ENCODE data around the gene NEK10.
A peak's percentile ranks its signal among the peaks of the same experiment; 100 is the strongest.

Gene NEK10

GRCh38 chr3:27221264-27221932 is 147.8 kb downstream of the NEK10 start:
- TF ChIP-seq CTCF (IDR thresholded peaks at IDR 0.05; ENCODE audit: low read depth, low read length), result no peak
- in situ Hi-C loops (cut with HindIII; ENCODE audit: low sequenced_read_pairs), result no loop called here
- DNase-seq (ENCODE audit: low read depth, low spot score), result no peak

GRCh38 chr3:27220166-27220565 is 149.0 kb downstream of the NEK10 start:
- TF ChIP-seq CTCF (IDR thresholded peaks at IDR 0.05; ENCODE audit: low read depth, low read length), result no peak
- in situ Hi-C loops (cut with HindIII; ENCODE audit: low sequenced_read_pairs), result no loop called here
- H3K4me3 ChIP-seq (ENCODE audit: low read depth, low read length), result no peak overlapping the region
- DNase-seq (ENCODE audit: low read depth, low spot score), result no peak

More at GRCh38 chr3:27221264-27221932, 147.8 kb downstream of the NEK10 start:
- H3K4me3 ChIP-seq (ENCODE audit: low read depth, low read length), result no peak overlapping the region

- no peak for TF ChIP-seq CTCF (IDR thresholded peaks at IDR 0.05; ENCODE audit: low read depth, low read length)
- peak; percentile 42 for DNase-seq (ENCODE audit: low read depth, low spot score)
- H3K4me3 ChIP-seq (ENCODE audit: low read depth, low read length), result no peak overlapping the region
- in situ Hi-C loops (cut with HindIII; ENCODE audit: low sequenced_read_pairs), result no loop called here
Measured at GRCh38 chr3:27219127-27219845, 149.9 kb downstream of the NEK10 start.

GRCh38 chr3:27216955-27217552 is 152.1 kb downstream of the NEK10 start:
- in situ Hi-C loops (cut with HindIII; ENCODE audit: low sequenced_read_pairs), result no loop called here
- DNase-seq (ENCODE audit: low read depth, low spot score), result peak; percentile 59
- H3K4me3 ChIP-seq (ENCODE audit: low read depth, low read length), result no peak overlapping the region
- no peak for TF ChIP-seq CTCF (IDR thresholded peaks at IDR 0.05; ENCODE audit: low read depth, low read length)

GRCh38 chr3:27216295-27216855 is 152.8 kb downstream of the NEK10 start:
- no peak overlapping the region for H3K4me3 ChIP-seq (ENCODE audit: low read depth, low read length)
- DNase-seq (ENCODE audit: low read depth, low spot score), result no peak
- no peak for TF ChIP-seq CTCF (IDR thresholded peaks at IDR 0.05; ENCODE audit: low read depth, low read length)
- in situ Hi-C loops (cut with HindIII; ENCODE audit: low sequenced_read_pairs), result no loop called here

DNA sequence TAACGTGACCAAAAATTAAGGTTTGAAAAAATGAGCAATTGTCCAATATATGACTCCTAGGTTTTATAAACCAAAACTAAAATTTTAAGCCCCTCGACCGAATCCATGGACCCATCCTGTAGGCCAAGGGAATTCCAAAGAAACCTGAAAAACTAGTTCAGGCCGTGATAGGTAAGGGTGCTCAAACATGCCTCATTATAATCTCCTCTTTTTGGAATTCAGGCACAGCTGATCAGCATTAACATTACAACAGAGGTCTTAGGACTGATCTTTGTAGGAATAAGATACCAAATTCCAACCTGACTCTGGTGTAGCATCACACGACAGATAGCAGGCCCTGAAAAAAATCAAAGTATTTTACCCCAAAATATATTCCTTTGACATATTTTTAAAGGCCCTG is 155.7 kb downstream of the NEK10 start:
- no peak for DNase-seq (ENCODE audit: low read depth, low spot score)
- in situ Hi-C loops (cut with HindIII; ENCODE audit: low sequenced_read_pairs), result no loop called here
- no peak for TF ChIP-seq CTCF (IDR thresholded peaks at IDR 0.05; ENCODE audit: low read depth, low read length)
- no peak overlapping the region for H3K4me3 ChIP-seq (ENCODE audit: low read depth, low read length)

All from astrocyte of the spinal cord (primary cell).